NB4 (cell line): ENCODE results near the gene GPX1.
A peak's percentile ranks its signal among the peaks of the same experiment; 100 is the strongest.
"Not testable (repeated sequence)": the region's sequence is repeated elsewhere in the genome, so short reads cannot be mapped to it uniquely, and the experiment has no call there.

Source experiments
- DNase-seq: peaks from one replicate; pipeline ENCODE4 v3.0.0; 2010; ENCODE audit warnings: low read depth
- H3K4me3 ChIP-seq: one replicate; pipeline ENCODE4 v1.5.1; 2011; ENCODE audit warnings: mild to moderate bottlenecking, low read depth, low read length, moderate library complexity
- MAX ChIP-seq: IDR thresholded peaks from 2 replicates; pipeline ENCODE4 v1.6.1; 2011; ENCODE audit warnings: low read depth, low read length
- MYC ChIP-seq: IDR thresholded peaks from 2 replicates; pipeline ENCODE4 v1.6.1; 2011; ENCODE audit warnings: low read depth, low read length
- POLR2A ChIP-seq: IDR thresholded peaks from 2 replicates; pipeline ENCODE4 v1.6.1; 2011; ENCODE audit warnings: mild to moderate bottlenecking; ENCODE audit not compliant: insufficient read length; ENCODE audit errors: extremely low read depth
- TF ChIP-seq, protein P1 (sequence below): IDR thresholded peaks from one replicate; pipeline ENCODE4 v1.5.1; 2012; ENCODE audit warnings: low read depth, low read length

GPX1 gene

GRCh38 chr3:49351521-49352011, 6.6 kb downstream of the GPX1 start:
- H3K4me3 ChIP-seq, result no peak overlapping the region
- TF ChIP-seq POLR2A (no peak), MYC (no peak), MAX (no peak)
- TF ChIP-seq, protein P1, sequence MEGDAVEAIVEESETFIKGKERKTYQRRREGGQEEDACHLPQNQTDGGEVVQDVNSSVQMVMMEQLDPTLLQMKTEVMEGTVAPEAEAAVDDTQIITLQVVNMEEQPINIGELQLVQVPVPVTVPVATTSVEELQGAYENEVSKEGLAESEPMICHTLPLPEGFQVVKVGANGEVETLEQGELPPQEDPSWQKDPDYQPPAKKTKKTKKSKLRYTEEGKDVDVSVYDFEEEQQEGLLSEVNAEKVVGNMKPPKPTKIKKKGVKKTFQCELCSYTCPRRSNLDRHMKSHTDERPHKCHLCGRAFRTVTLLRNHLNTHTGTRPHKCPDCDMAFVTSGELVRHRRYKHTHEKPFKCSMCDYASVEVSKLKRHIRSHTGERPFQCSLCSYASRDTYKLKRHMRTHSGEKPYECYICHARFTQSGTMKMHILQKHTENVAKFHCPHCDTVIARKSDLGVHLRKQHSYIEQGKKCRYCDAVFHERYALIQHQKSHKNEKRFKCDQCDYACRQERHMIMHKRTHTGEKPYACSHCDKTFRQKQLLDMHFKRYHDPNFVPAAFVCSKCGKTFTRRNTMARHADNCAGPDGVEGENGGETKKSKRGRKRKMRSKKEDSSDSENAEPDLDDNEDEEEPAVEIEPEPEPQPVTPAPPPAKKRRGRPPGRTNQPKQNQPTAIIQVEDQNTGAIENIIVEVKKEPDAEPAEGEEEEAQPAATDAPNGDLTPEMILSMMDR, result no peak
- DNase-seq, result peak; percentile 71

GRCh38 chr3:49349348-49350114, 8.6 kb downstream of the GPX1 start:
- no peak for DNase-seq
- no peak overlapping the region for H3K4me3 ChIP-seq

GRCh38 chr3:49348361-49348760, 9.8 kb downstream of the GPX1 start:
- not testable (repeated sequence) for H3K4me3 ChIP-seq, DNase-seq

More at GRCh38 chr3:49349348-49350114, 8.6 kb downstream of the GPX1 start:
- TF ChIP-seq MAX (no peak), POLR2A (no peak), MYC (no peak)
- TF ChIP-seq, protein P1, result no peak

GRCh38 chr3:49346797-49347251, 11.3 kb downstream of the GPX1 start:
- TF ChIP-seq, protein P1, result no peak
- no peak for TF ChIP-seq POLR2A
- no peak for TF ChIP-seq MYC
- TF ChIP-seq MAX, result no peak

GRCh38 chr3:49343163-49343562, 15.0 kb downstream of the GPX1 start:
- H3K4me3 ChIP-seq, result no peak overlapping the region
- peak; percentile 50 for DNase-seq
- no peak for TF ChIP-seq POLR2A
- TF ChIP-seq, protein P1, result no peak
- TF ChIP-seq MAX, result no peak
- TF ChIP-seq MYC, result no peak

More at GRCh38 chr3:49346797-49347251, 11.3 kb downstream of the GPX1 start:
- no peak overlapping the region for H3K4me3 ChIP-seq
- peak; percentile 31 for DNase-seq

GRCh38 chr3:49341996-49342395, 16.2 kb downstream of the GPX1 start:
- DNase-seq, result no peak
- TF ChIP-seq MYC, result no peak
- TF ChIP-seq, protein P1, result no peak
- TF ChIP-seq MAX, result no peak
- no peak for TF ChIP-seq POLR2A
- H3K4me3 ChIP-seq, result no peak overlapping the region
